Measurements from ENCODE around the gene FANCI.

- TF ChIP-seq SUZ12 (IDR thresholded peaks at IDR 0.05; ENCODE audit: extremely low read depth, insufficient read depth, insufficient read length) (no peak), YY1 (IDR thresholded peaks at IDR 0.05; ENCODE audit: insufficient read depth, insufficient read length) (no peak), ZNF274 (IDR thresholded peaks at IDR 0.05; ENCODE audit: low read depth, low read length) (no peak)
These were observed 42.2 kb upstream of the FANCI start for GRCh38 chr15:89201465-89202005.
